ENCODE measurements around the gene ZHX3.
"Not testable (repeated sequence)": the region's sequence is repeated elsewhere in the genome, so short reads cannot be mapped to it uniquely, and the experiment has no call there.

Gene ZHX3

GRCh38 chr20:41334443-41335421, 17.2 kb upstream of the ZHX3 start:
- in situ Hi-C loops (cut with MboI; ENCODE audit: low sequenced_read_pairs) = loop anchor here (10.0 kb wide), 1 partner anchor 360 kb away; no protein-coding TSS in a partner anchor

GRCh38 chr20:41334036-41334435, 16.5 kb upstream of the ZHX3 start:
- in situ Hi-C loops (cut with MboI; ENCODE audit: low sequenced_read_pairs) = loop anchor here (10.0 kb wide), 1 partner anchor 359 kb away; no protein-coding TSS in a partner anchor

GRCh38 chr20:41331731-41332130, 14.2 kb upstream of the ZHX3 start:
- in situ Hi-C loops (cut with MboI; ENCODE audit: low sequenced_read_pairs) = loop anchor here (10.0 kb wide), 1 partner anchor 357 kb away; no protein-coding TSS in a partner anchor

GRCh38 chr20:41330941-41331340, 13.4 kb upstream of the ZHX3 start:
- in situ Hi-C loops (cut with MboI; ENCODE audit: low sequenced_read_pairs) = loop anchor here (10.0 kb wide), 1 partner anchor 356 kb away; no protein-coding TSS in a partner anchor

- in situ Hi-C loops (cut with MboI; ENCODE audit: low sequenced_read_pairs) = loop anchor here (10.0 kb wide), 1 partner anchor 356 kb away; no protein-coding TSS in a partner anchor
These were observed 12.8 kb upstream of the ZHX3 start for GRCh38 chr20:41330343-41330720.

- in situ Hi-C loops (cut with MboI; ENCODE audit: low sequenced_read_pairs) = loop anchor here (10.0 kb wide), 1 partner anchor 355 kb away; no protein-coding TSS in a partner anchor
These were observed 12.2 kb upstream of the ZHX3 start for GRCh38 chr20:41329435-41330342.

- in situ Hi-C loops (cut with MboI; ENCODE audit: low sequenced_read_pairs) = no loop called here
These were observed 9.6 kb upstream of the ZHX3 start for GRCh38 chr20:41327178-41327577.

- in situ Hi-C loops (cut with MboI; ENCODE audit: low sequenced_read_pairs) = no loop called here
These were observed 3.4 kb upstream of the ZHX3 start for GRCh38 chr20:41320976-41321375.

- in situ Hi-C loops (cut with MboI; ENCODE audit: low sequenced_read_pairs) = no loop called here
These were observed 2.9 kb upstream of the ZHX3 start for GRCh38 chr20:41320441-41320840.

- in situ Hi-C loops (cut with MboI; ENCODE audit: low sequenced_read_pairs) = no loop called here
These were observed 729 bp upstream of the ZHX3 start for GRCh38 chr20:41318271-41318649.

- in situ Hi-C loops (cut with MboI; ENCODE audit: low sequenced_read_pairs) = no loop called here
These were observed 657 bp downstream of the ZHX3 start for GRCh38 chr20:41316602-41317545.

- in situ Hi-C loops (cut with MboI; ENCODE audit: low sequenced_read_pairs) = no loop called here
These were observed 1.5 kb downstream of the ZHX3 start for GRCh38 chr20:41316051-41316450.

GRCh38 chr20:41314386-41314785, 3.1 kb downstream of the ZHX3 start:
- in situ Hi-C loops (cut with MboI; ENCODE audit: low sequenced_read_pairs) = no loop called here

GRCh38 chr20:41312009-41312408, 5.5 kb downstream of the ZHX3 start:
- in situ Hi-C loops (cut with MboI; ENCODE audit: low sequenced_read_pairs) = not testable (repeated sequence)

GRCh38 chr20:41309817-41310216, 7.7 kb downstream of the ZHX3 start:
- in situ Hi-C loops (cut with MboI; ENCODE audit: low sequenced_read_pairs) = no loop called here

GRCh38 chr20:41308726-41309413, 8.7 kb downstream of the ZHX3 start:
- in situ Hi-C loops (cut with MboI; ENCODE audit: low sequenced_read_pairs) = no loop called here

GRCh38 chr20:41308290-41308711, 9.2 kb downstream of the ZHX3 start:
- in situ Hi-C loops (cut with MboI; ENCODE audit: low sequenced_read_pairs) = no loop called here

- in situ Hi-C loops (cut with MboI; ENCODE audit: low sequenced_read_pairs) = no loop called here
These were observed 10.5 kb downstream of the ZHX3 start for GRCh38 chr20:41307021-41307420.

GRCh38 chr20:41306061-41306727, 11.3 kb downstream of the ZHX3 start:
- in situ Hi-C loops (cut with MboI; ENCODE audit: low sequenced_read_pairs) = no loop called here
